ENCODE measurements around the gene AHDC1.

- TF ChIP-seq POLR2A (IDR thresholded peaks at IDR 0.05; ENCODE audit: low read length) (no peak), GATA1 (IDR thresholded peaks at IDR 0.05; ENCODE audit: low read depth, low read length) (no peak)
These were observed 649 bp downstream of the AHDC1 start for GRCh38 chr1:27603309-27603680.

Data from erythroblast (primary cell).